ENCODE measurements around the gene SLC22A23.

- TF ChIP-seq RAD21 (IDR thresholded peaks at IDR 0.05; ENCODE audit: low read length) (no peak), MAZ (IDR thresholded peaks at IDR 0.05; ENCODE audit: borderline replicate concordance, low read depth, low read length) (no peak), FOS (IDR thresholded peaks at IDR 0.05; ENCODE audit: low read depth, low read length) (no peak), POLR2A (IDR thresholded peaks at IDR 0.05; ENCODE audit: low read depth, low read length) (no peak)
- TF ChIP-seq, protein P1, sequence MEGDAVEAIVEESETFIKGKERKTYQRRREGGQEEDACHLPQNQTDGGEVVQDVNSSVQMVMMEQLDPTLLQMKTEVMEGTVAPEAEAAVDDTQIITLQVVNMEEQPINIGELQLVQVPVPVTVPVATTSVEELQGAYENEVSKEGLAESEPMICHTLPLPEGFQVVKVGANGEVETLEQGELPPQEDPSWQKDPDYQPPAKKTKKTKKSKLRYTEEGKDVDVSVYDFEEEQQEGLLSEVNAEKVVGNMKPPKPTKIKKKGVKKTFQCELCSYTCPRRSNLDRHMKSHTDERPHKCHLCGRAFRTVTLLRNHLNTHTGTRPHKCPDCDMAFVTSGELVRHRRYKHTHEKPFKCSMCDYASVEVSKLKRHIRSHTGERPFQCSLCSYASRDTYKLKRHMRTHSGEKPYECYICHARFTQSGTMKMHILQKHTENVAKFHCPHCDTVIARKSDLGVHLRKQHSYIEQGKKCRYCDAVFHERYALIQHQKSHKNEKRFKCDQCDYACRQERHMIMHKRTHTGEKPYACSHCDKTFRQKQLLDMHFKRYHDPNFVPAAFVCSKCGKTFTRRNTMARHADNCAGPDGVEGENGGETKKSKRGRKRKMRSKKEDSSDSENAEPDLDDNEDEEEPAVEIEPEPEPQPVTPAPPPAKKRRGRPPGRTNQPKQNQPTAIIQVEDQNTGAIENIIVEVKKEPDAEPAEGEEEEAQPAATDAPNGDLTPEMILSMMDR (conservative IDR thresholded peaks at IDR 0.05; ENCODE audit: low read depth, low read length), result no peak
- TF ChIP-seq, protein P2, sequence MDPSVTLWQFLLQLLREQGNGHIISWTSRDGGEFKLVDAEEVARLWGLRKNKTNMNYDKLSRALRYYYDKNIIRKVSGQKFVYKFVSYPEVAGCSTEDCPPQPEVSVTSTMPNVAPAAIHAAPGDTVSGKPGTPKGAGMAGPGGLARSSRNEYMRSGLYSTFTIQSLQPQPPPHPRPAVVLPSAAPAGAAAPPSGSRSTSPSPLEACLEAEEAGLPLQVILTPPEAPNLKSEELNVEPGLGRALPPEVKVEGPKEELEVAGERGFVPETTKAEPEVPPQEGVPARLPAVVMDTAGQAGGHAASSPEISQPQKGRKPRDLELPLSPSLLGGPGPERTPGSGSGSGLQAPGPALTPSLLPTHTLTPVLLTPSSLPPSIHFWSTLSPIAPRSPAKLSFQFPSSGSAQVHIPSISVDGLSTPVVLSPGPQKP (IDR thresholded peaks at IDR 0.05; ENCODE audit: borderline replicate concordance, low read depth, low read length), result no peak
Observed at GRCh38 chr6:3389390-3390167, 67.3 kb downstream of the SLC22A23 start.
